ENCODE results near the gene TMEM17. TPM values are rescaled to one million over a fixed set of nuclear protein-coding genes. Genes with fewer than 3 reads are reported as not detected.

The TMEM17 gene
- total and polyA plus RNA-seq, 2 of the 13 experiments (the other 11 are each of a cell fraction or from before 2014, with no cell fraction given): 0.22 to 0.50 TPM

DNA sequence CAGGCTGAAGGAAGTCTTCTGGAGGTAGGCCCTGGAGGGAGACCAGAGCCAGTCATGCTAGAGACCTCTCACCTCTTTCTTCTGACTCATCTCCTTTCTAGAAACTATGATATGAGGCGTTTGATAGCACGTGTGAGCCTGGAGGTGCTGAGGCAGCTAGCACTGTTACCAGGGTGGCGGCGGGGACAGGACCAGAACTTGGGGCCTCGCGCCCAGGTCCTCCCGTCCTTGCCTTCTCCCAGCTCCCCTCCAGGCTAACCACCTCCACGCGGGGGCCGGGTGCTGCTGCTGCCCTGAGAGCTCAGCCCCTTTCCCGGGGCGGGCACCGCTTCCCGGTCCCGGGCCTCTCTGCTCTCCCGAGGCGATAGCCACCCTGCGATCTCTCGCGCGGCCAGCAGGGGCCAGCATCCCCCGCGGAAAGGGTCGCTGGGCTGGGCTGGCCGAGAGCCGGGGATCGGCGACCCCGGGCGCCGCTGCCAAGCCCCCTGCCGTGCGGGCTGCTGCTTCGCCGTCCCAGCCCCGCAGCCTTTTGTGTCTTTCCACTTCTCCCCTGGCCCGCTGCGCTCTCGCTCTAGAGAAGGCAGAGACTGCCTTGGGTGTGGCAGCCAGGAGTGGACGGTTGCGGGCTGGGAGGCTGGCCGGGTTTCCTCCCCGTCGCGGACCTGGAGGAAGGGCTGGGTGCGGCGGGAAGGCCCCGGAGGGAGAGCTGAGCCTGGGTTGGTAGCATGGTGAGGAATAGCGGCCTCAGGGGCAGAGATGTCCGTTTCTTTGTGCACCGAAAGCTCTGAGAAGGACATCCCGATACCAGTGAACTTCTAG, 49.1 kb downstream of the TMEM17 start (continued):
- no peak for TF ChIP-seq TCF7L2 (IDR thresholded peaks at IDR 0.05; ENCODE audit: low read depth, low read length)
- 0 out of 2 replicates have a peak, but pooled peaks have one; percentile 77 for TF ChIP-seq ZNF253 (CRISPR knock-in tag; IDR thresholded peaks at IDR 0.05; ENCODE audit: borderline replicate concordance)
- TF ChIP-seq AHDC1 (CRISPR knock-in tag; IDR thresholded peaks at IDR 0.05; ENCODE audit: borderline replicate concordance): peak; percentile 80
- TF ChIP-seq ZNF784 (CRISPR knock-in tag; IDR thresholded peaks at IDR 0.05; ENCODE audit: borderline replicate concordance): peak; percentile 91
- TF ChIP-seq, protein P1, sequence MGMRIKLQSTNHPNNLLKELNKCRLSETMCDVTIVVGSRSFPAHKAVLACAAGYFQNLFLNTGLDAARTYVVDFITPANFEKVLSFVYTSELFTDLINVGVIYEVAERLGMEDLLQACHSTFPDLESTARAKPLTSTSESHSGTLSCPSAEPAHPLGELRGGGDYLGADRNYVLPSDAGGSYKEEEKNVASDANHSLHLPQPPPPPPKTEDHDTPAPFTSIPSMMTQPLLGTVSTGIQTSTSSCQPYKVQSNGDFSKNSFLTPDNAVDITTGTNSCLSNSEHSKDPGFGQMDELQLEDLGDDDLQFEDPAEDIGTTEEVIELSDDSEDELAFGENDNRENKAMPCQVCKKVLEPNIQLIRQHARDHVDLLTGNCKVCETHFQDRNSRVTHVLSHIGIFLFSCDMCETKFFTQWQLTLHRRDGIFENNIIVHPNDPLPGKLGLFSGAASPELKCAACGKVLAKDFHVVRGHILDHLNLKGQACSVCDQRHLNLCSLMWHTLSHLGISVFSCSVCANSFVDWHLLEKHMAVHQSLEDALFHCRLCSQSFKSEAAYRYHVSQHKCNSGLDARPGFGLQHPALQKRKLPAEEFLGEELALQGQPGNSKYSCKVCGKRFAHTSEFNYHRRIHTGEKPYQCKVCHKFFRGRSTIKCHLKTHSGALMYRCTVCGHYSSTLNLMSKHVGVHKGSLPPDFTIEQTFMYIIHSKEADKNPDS (CRISPR knock-in tag; IDR thresholded peaks at IDR 0.05): 0 out of 2 replicates have a peak, but pooled peaks have one; percentile 86
- 0 out of 2 replicates have a peak, but pooled peaks have one; percentile 20 for TF ChIP-seq NCOA1 (CRISPR knock-in tag; IDR thresholded peaks at IDR 0.05)
- TF ChIP-seq EED (CRISPR knock-in tag; IDR thresholded peaks at IDR 0.05): peak; percentile 98
- peak; percentile 62; the same call in 1 of the 2 replicates for TF ChIP-seq MXD4 (CRISPR knock-in tag; IDR thresholded peaks at IDR 0.05)
- TF ChIP-seq RFXAP (CRISPR knock-in tag; IDR thresholded peaks at IDR 0.05; ENCODE audit: borderline replicate concordance): 0 out of 2 replicates have a peak, but pooled peaks have one; percentile 85
- peak; percentile 17 for TF ChIP-seq MAX (IDR thresholded peaks at IDR 0.05)
- TF ChIP-seq PHF21A (CRISPR knock-in tag; IDR thresholded peaks at IDR 0.05): peak; percentile 81; the same call in 1 of the 2 replicates
- TF ChIP-seq NRL (CRISPR knock-in tag; IDR thresholded peaks at IDR 0.05; ENCODE audit: borderline replicate concordance): peak; percentile 35; the same call in 1 of the 2 replicates
- no peak for TF ChIP-seq MEIS1 (CRISPR knock-in tag; IDR thresholded peaks at IDR 0.05; ENCODE audit: borderline replicate concordance)
- peak; percentile 67; the same call in 1 of the 2 replicates for TF ChIP-seq MYC (CRISPR knock-in tag; IDR thresholded peaks at IDR 0.05; ENCODE audit: borderline replicate concordance)
- peak; percentile 77; the same call in 1 of the 2 replicates for TF ChIP-seq ZNF251 (CRISPR knock-in tag; IDR thresholded peaks at IDR 0.05)
- no peak; the same call in 1 of the 2 replicates for TF ChIP-seq REL (CRISPR knock-in tag; conservative IDR thresholded peaks at IDR 0.05)
- no peak; the same call in 1 of the 2 replicates for TF ChIP-seq SOX5 (CRISPR knock-in tag; IDR thresholded peaks at IDR 0.05; ENCODE audit: borderline replicate concordance)
